Upper lobe of left lung (tissue), 6 donors: Measurements from ENCODE around the gene MLST8. TPM values are rescaled to one million over a fixed set of nuclear protein-coding genes. Genes with fewer than 3 reads are reported as not detected.

ENCODE experiments used
- ATAC-seq, 2 donors: fragments of 200-7000 bp; cut with Tn5 transposase; one replicate each; pipeline ENCODE4 v1.9.1; 2022; ENCODE audit warnings: mild to moderate bottlenecking in 2 of 2, moderate library complexity in 2 of 2; ENCODE audit not compliant: low FRiP score in 2 of 2
- DNase-seq, 2 donors: peaks; one replicate each; pipeline ENCODE4 v3.0.0-alpha.2; 2019 to 2020
- H3K27ac ChIP-seq, 4 donors: fragments of 200-600 bp; sonication (generic); one replicate each; pipeline ENCODE4 v1.5.1; 2016 to 2019
- H3K27me3 ChIP-seq, 4 donors: fragments of 200-600 bp; sonication (generic); one replicate each; pipeline ENCODE4 v1.5.1; 2017 to 2019
- H3K36me3 ChIP-seq, 4 donors: fragments of 200-600 bp; sonication (generic); one replicate each; pipeline ENCODE4 v1.5.1; 2016 to 2019
- H3K4me1 ChIP-seq, 4 donors: fragments of 200-600 bp; sonication (generic); one replicate each; pipeline ENCODE4 v1.5.1; 2018 to 2019
- H3K4me3 ChIP-seq, 4 donors: fragments of 200-600 bp; sonication (generic); one replicate each; pipeline ENCODE4 v1.5.1; 2017 to 2019; ENCODE audit warnings: mild to moderate bottlenecking in 2 of 4, moderate library complexity in 1 of 4
- H3K9me3 ChIP-seq, 4 donors: fragments of 200-600 bp; sonication (generic); one replicate each; pipeline ENCODE4 v1.5.1; 2018 to 2019
- EP300 ChIP-seq, 4 donors: sonication (generic); formaldehyde crosslinking; IDR thresholded peaks; one replicate each; pipeline ENCODE4 v1.5.1; 2017; ENCODE audit warnings: antibody characterized with exemption in 4 of 4, control low read depth in 2 of 4
- POLR2A ChIP-seq, 4 donors: fragments of 450-650 bp; IDR thresholded peaks; one replicate each; pipeline ENCODE4 v1.5.1; 2016 to 2017; ENCODE audit warnings: antibody characterized with exemption in 4 of 4, mild to moderate bottlenecking in 2 of 4
- POLR2AphosphoS5 ChIP-seq, 2 donors: sonication (generic); formaldehyde crosslinking; IDR thresholded peaks; one replicate each; pipeline ENCODE4 v1.5.1; 2017; ENCODE audit warnings: antibody characterized with exemption in 2 of 2
- WGBS, 2 donors: methylation state at CpG; one replicate each; pipeline ENCODE4 v1.1.5; 2017 to 2018; 5-methylcytosine and 5-hydroxymethylcytosine counted together
- total RNA-seq, 6 donors: library from RNA; depleted of rRNA in 4 of 6; stranded (reverse); fragments of >200 nt in 4 of 6; gene quantifications; one replicate each; pipeline versions ENCODE4 v1.1.0 to v1.2.1, GENCODE V29; 2016 to 2021
- TF ChIP-seq, protein P1 (sequence below), 6 experiments: fragments of 450-650 bp in 4 of 6; fragments of 200-600 bp in 2 of 6; sonication (generic) in 2 of 6; IDR thresholded peaks; one replicate each; pipeline ENCODE4 v1.5.1; 2016 to 2019; ENCODE audit warnings: antibody characterized with exemption in 6 of 6
- donor health status: DM: no; HTN: no; CAD: no; lungs with moderate emphysema.
- donor health status: DM: no; HTN: yes; CAD: no; lungs with severe emphysema.

MLST8 gene
- total RNA-seq, 6 donors from 2014 or later, result 24.6 to 93.2 (median 47.7) TPM

DNA sequence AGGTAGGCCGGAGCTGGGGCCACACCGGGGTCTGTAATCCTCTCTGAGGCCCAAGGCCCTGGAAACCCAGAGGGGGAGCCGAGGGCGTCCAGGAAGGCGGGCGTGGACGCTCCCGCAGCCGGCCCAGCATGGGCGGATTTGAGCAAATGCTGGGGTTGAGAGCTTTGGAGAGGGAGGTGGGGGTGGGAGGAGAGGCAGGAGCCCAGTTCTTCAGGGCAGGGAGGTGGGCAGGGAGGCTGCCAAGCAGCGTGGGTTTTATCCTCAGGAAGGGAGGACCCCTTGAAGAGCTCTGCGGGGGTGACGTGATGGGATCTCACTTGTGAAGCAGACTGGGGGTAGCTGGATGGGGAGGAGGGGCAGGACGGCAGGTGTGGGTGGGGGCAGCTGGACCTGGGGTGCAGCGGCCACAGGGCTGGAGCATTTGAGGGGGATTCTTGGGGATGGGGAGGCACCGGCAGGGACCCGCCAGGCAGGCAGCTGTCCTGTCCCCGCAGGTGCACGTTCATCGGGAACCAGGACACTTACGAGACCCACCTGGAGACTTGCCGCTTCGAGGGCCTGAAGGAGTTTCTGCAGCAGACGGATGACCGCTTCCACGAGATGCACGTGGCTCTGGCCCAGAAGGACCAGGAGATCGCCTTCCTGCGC is 32.4 kb upstream of the MLST8 start:
- TF ChIP-seq POLR2A (IDR thresholded peaks at IDR 0.05) (no peak), POLR2AphosphoS5 (IDR thresholded peaks at IDR 0.05) (no peak), EP300 (IDR thresholded peaks at IDR 0.05) (no peak)
- TF ChIP-seq, protein P1, sequence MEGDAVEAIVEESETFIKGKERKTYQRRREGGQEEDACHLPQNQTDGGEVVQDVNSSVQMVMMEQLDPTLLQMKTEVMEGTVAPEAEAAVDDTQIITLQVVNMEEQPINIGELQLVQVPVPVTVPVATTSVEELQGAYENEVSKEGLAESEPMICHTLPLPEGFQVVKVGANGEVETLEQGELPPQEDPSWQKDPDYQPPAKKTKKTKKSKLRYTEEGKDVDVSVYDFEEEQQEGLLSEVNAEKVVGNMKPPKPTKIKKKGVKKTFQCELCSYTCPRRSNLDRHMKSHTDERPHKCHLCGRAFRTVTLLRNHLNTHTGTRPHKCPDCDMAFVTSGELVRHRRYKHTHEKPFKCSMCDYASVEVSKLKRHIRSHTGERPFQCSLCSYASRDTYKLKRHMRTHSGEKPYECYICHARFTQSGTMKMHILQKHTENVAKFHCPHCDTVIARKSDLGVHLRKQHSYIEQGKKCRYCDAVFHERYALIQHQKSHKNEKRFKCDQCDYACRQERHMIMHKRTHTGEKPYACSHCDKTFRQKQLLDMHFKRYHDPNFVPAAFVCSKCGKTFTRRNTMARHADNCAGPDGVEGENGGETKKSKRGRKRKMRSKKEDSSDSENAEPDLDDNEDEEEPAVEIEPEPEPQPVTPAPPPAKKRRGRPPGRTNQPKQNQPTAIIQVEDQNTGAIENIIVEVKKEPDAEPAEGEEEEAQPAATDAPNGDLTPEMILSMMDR (IDR thresholded peaks at IDR 0.05), result no peak
- Histone ChIP-seq H3K27me3 (no peaks in the 10 kb centered on the region), H3K9me3 (no peaks in the 10 kb centered on the region), H3K36me3 (peaks cover 12 to 87% (median 78%) of the 10 kb centered on the region in 4 donors), H3K27ac (peak overlapping the region in 1 of 4 donors; percentile 87), H3K4me3 (no peak overlapping the region), H3K4me1 (peaks cover 8 to 28% (median 9%) of the 10 kb centered on the region in 4 donors)
- WGBS, 2 donors, result 87 to 92% methylated on average over 12 to 29 of the region's 29 CpGs
- DNase-seq (peak in 1 of 2 donors; percentile 56), ATAC-seq (no peak)

DNA sequence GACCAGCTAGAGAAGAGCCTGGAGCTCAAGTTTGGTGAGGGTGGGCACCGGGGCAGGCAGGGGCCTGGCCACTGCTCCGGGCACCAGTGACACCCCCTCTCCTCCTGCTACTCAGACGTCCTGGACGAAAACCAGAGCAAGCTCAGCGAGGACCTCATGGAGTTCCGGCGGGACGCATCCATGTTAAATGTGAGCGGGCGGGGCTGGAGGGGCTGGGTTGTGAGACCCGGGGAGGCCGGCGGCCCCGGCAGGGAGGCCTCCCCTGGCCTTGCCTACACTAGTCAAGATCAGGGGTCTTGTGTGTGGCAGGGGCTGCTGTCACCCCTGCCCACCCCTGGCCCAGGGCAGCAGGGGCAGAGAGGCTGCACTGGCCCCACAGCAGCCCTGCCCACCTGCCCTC is 31.9 kb upstream of the MLST8 start:
- DNase-seq, result peak in 1 of 2 donors; percentile 69
- no peak for ATAC-seq
- Histone ChIP-seq H3K4me3 (no peak overlapping the region), H3K27ac (no peak overlapping the region), H3K27me3 (no peaks in the 10 kb centered on the region), H3K36me3 (peaks cover 8 to 86% (median 75%) of the 10 kb centered on the region in 4 donors), H3K4me1 (peaks cover 8 to 28% (median 9%) of the 10 kb centered on the region in 4 donors), H3K9me3 (no peaks in the 10 kb centered on the region)
- TF ChIP-seq, protein P1 (IDR thresholded peaks at IDR 0.05), result no peak
- TF ChIP-seq EP300 (IDR thresholded peaks at IDR 0.05), result no peak
- TF ChIP-seq POLR2AphosphoS5 (IDR thresholded peaks at IDR 0.05), result no peak
- no peak for TF ChIP-seq POLR2A (IDR thresholded peaks at IDR 0.05)
- 96 to 99% methylated on average over 13 to 14 of the region's 14 CpGs for WGBS, 2 donors

DNA sequence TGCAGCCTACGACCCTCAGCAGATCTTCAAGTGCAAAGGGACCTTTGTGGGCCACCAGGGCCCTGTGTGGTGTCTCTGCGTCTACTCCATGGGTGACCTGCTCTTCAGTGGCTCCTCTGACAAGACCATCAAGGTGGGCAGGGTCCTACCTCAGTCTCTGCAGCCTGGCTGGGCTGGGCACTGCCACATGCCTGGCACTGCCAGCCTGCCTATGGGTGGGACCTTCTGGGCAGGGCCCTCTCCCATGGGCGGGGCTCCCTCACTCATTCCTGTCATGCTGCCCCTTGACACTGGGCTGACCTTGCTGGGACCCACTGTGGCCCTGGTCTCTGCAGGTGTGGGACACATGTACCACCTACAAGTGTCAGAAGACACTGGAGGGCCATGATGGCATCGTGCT is 31.3 kb upstream of the MLST8 start:
- H3K36me3 ChIP-seq, result peaks cover 8 to 84% (median 70%) of the 10 kb centered on the region in 4 donors
- no peak for ATAC-seq
- peak in 1 of 2 donors; percentile 37 for DNase-seq

DNA sequence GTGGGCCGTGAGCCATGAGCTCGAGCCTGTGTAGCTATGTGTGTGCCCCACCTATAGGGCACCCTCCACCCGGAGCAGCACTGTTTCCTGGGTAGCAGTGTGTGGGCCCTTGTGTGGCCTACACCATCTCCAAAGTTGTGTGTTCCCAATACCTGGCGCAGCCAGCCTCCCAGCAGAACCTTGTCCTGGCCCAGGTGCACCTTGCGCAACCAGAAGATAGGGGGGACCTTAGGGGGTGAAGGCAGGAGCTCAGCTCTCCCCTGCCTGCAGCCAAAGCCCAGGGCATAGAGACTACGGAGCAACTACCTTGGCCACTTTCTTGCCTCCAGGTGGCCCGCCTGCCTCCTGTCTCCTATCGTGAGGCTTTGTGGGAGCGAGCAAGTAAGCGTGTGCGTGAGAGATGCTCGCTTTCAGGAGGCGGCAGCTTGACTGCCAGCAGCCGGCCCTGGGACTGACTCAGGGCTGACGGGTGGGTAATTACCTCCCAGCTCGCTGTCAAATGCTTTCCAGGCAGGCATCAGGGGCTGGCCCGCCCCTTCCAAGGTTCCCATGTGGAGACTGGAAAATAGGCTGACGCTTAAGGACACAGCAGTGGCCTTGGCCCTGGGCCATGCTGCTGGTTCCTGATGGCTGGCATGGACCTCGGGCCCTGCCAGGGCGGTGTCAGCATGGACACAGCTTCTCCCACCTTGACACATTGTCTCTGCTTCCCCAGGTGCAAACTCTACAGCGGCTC is 30.7 kb upstream of the MLST8 start:
- ATAC-seq (no peak), DNase-seq (peak in 1 of 2 donors; percentile 63)
- no peak overlapping the region for H3K4me3 ChIP-seq
- TF ChIP-seq EP300 (IDR thresholded peaks at IDR 0.05) (no peak), POLR2A (IDR thresholded peaks at IDR 0.05) (no peak), POLR2AphosphoS5 (IDR thresholded peaks at IDR 0.05) (no peak)
- TF ChIP-seq, protein P1 (IDR thresholded peaks at IDR 0.05), result no peak
- 93 to 94% methylated on average over 15 to 21 of the region's 21 CpGs for WGBS, 2 donors
- H3K36me3 ChIP-seq, result peaks cover 8 to 81% (median 65%) of the 10 kb centered on the region in 4 donors
- no peaks in the 10 kb centered on the region for H3K27me3 ChIP-seq
- H3K27ac ChIP-seq, result no peak overlapping the region
- peaks cover 2 to 24% (median 4%) of the 10 kb centered on the region in 4 donors for H3K4me1 ChIP-seq
- H3K9me3 ChIP-seq, result no peaks in the 10 kb centered on the region

More for the DNA sequence above, 31.3 kb upstream of the MLST8 start:
- no peaks in the 10 kb centered on the region for H3K9me3 ChIP-seq
- TF ChIP-seq, protein P1 (IDR thresholded peaks at IDR 0.05), result no peak
- TF ChIP-seq EP300 (IDR thresholded peaks at IDR 0.05), result no peak
- no peak for TF ChIP-seq POLR2A (IDR thresholded peaks at IDR 0.05)
- H3K4me1 ChIP-seq, result peaks cover 7 to 30% (median 9%) of the 10 kb centered on the region in 4 donors
- H3K27ac ChIP-seq, result no peak overlapping the region
- H3K27me3 ChIP-seq, result no peaks in the 10 kb centered on the region
- H3K4me3 ChIP-seq, result no peak overlapping the region
- 97% methylated on average over 4 of the region's 4 CpGs; no CpG with 5 or more reads in 1 of the 2 donors for WGBS, 2 donors
